IPS-18c (cell line): Measurements from ENCODE around the gene GTPBP8.
A peak's percentile ranks its signal among the peaks of the same experiment; 100 is the strongest.

Experiments used
- H3K4me3 ChIP-seq: 2 replicates; pipeline ENCODE4 v1.7.0; 2013; ENCODE audit warnings: low read depth, mild to moderate bottlenecking, low read length, moderate library complexity; ENCODE audit not compliant: insufficient read depth
- H3K9me3 ChIP-seq: one replicate; pipeline ENCODE4 v1.6.1; 2013; ENCODE audit warnings: mild to moderate bottlenecking, low read length, moderate library complexity; ENCODE audit not compliant: control insufficient read depth, insufficient read depth

The GTPBP8 gene

DNA sequence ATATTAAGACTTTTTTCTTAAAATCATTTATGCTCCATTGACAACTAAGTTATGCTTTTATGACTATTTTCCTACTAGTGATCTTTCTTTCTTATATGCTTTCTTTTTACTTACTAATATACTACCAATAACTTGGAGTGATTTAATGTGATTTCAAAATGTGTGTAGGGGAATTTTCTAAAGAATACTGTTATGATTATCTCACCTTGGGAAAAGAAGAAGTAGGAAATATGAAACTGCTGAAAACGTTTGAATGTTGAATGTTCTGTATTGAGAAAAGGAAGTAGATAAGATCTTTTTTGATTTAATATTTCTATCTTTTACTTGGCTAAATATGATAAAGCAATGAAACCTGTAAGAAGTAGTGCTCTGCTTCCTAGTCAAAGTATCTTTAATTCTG, 8.1 kb upstream of the GTPBP8 start:
- Histone ChIP-seq H3K4me3 (no peak overlapping the region), H3K9me3 (no peaks in the 10 kb centered on the region)

DNA sequence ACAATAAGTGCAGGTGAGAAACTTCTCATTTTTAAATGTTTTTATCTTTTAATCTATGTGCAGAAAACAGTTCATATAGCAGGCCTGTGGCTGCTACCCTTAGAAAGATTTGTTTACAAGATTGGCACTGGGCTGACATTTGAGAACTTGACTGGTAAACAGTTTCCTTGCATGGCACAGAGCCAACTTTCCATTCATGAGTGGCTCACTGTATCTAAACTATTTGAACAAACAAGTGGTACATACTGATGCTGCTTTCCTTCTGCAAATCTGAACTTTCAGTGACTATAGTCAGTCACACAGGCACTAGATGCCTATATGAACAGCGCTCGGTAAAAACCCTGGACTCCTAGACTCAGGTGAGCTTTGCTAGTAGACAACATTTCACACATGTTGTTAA, 6.3 kb upstream of the GTPBP8 start:
- H3K4me3 ChIP-seq, result no peak overlapping the region
- H3K9me3 ChIP-seq, result no peaks in the 10 kb centered on the region

DNA sequence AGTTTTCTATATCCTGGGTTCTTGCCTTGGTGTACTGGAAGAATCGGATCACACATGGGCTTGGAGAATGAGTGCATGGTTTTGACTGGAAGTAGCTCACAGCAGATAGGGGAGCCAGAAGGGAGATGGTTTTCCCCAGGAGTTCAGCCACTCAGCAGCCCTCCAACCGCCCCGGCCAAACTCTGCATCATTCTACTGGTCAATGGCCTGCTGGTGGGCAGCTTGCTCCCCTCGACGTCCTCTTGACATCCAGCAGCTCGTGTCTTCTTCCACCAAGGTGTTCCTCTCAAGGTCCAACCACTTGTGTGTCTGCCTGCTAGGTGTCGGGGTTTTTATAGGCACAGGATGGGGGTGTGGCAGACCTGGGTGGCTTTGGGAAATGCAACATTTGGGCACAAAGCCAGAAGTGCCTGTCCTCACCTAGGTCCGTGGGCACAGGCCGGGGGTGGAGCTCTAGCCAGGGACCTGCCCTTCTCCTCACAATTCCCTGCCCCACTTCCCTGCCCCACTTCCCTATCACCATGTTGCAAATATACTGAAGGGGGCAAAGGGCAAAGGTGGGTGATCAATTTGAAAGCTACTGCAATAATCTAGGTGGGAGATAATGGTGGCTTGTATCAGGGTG, 3.0 kb upstream of the GTPBP8 start:
- no peaks in the 10 kb centered on the region for H3K9me3 ChIP-seq
- no peak overlapping the region for H3K4me3 ChIP-seq

DNA sequence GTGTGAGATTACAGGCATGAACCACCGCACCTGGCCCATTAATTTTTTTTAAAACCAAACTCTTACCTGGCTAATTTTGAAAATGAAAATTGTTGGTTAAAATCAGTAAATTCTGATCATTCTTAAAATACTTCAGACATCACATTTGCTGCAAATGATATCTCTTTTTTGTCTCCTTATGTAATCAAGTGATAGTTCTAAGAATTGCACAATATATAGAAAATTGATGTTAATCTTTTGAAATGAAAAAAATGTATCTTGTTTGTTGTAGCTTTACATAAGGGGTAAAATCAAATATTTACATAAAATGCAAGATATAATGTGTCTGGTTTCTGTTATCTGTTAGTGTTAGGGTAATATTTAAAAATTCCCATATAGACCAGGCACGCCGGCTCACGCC, 5.0 kb downstream of the GTPBP8 start:
- Histone ChIP-seq H3K4me3 (no peak overlapping the region), H3K9me3 (no peaks in the 10 kb centered on the region)

DNA sequence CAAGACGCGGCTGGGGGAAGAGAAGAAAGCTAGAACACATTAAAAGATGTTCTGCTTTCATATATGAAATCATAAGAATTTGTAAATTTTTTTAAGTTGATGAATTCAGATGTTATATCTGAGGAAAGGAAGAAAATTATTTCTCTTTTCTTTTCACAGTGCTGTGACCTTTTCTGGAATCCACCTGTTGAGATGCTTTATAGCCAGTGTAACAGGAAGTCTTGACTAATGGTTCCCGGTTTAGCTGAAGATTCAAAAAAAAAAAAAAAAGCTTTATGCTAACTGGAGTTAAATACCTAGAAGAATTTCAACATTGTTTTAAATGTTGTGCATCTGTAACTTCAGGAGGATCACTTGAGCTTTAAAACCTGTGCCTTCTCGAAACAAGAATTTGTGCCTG, 9.9 kb downstream of the GTPBP8 start:
- Histone ChIP-seq H3K4me3 (no peak overlapping the region), H3K9me3 (no peaks in the 10 kb centered on the region)

DNA sequence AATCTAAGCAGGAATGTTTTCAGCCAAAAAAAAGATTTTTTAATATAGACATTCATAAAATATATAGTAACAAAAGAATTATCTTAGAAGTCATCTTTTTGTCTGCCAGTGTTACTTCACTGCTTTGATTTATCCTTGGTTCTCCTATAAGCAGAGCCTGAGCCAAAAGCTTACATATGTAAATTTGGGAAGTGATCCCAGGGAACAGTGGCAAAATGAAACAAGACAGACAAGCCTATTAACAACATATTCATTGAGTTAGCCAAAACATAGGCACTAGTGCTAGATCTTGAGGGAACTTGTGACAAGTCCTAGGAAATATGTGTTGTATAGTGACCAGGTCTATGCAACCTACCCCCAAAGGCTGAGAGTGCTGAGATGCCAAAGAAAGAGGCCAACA, 11.3 kb downstream of the GTPBP8 start:
- H3K4me3 ChIP-seq, result no peak overlapping the region
- H3K9me3 ChIP-seq, result no peaks in the 10 kb centered on the region

DNA sequence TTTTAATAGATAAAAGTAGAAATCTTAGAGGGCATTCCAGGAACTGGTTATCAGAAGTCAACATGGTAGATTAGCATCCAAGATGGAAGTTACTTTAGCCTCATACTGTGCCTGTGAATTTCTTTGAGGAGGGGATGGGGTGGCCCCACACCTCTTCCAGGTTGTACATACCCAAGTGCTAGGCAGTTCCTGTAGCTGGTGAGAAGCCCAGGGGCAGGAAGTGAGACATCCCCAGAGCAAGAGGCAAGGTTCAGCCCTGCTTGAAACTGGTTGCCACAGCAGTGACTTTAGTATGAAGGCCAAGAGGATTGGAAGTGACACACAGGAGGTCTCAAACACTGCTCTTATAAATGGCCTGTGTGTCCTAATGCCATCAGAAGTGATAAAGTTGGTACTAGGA, 11.9 kb downstream of the GTPBP8 start:
- Histone ChIP-seq H3K4me3 (no peak overlapping the region), H3K9me3 (no peaks in the 10 kb centered on the region)

DNA sequence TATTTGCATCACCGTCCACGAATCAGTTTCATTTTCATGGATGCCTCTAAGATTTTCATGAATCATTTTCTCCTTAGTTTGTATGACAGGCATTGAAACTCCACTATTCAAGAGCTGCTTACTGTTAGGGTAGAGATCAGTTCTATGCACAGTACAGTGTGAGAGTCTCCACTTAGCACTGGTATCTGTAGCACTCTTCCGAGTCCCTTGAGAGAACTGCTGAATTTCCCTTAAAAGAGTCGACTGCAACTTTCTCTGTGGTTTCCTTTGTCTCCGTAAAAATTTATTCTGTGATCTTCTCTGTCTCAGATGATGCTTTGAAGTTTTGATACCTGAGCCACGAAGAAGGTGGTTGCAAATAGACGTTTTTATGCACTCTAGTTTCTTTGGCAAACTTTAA, 14.8 kb downstream of the GTPBP8 start:
- Histone ChIP-seq H3K4me3 (no peak overlapping the region), H3K9me3 (no peaks in the 10 kb centered on the region)

DNA sequence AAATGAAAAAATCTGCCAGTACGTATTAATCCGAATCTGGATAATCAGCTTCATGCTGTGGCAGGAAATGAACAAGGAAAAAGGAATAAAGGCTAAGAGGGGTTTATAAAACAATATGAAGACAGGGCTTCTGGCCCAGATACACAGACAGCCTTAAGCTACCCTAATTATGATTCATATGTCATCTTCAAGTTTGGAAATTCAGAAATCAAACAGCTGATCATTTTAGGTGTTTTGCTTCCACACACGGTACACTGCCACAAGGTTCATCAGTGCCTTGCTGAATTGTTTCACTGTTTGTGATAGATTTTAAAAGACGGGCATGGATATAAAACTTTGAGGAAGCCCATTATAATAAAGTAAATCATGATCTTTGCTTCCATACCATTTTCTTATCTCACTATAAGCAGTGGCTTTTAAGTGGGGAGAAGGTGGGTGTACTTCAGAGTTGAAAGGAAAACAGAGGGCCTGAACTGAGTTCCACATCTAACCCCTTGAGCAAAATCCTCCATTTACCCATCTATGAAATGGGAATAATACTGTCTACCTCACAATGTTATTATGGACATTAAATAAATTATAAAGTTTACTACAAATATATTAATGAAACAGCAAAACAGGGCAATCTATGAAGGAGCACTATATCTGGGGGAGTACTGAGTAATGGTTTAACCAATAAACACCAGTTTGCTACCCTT, 15.7 kb downstream of the GTPBP8 start:
- Histone ChIP-seq H3K9me3 (no peaks in the 10 kb centered on the region), H3K4me3 (no peak overlapping the region)

DNA sequence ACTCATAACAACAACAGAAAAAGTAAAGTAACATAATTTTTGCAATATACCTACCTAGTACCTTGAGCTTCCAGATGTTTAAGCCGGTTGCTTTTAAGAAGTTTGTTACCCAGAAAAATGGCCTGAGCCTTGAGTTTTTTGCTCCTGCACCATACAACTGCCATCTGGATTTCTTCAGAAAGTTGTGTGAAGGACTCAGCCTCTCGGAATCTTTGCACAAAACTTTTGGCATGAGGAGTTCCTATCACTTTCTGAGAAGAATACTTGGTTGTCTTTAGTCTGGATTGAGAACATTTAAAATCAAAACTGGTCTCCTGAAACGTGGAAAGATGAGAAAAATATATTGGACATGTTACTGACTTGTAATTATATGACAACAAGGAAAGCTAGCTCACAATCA, 17.3 kb downstream of the GTPBP8 start:
- Histone ChIP-seq H3K9me3 (no peaks in the 10 kb centered on the region), H3K4me3 (no peak overlapping the region)

DNA sequence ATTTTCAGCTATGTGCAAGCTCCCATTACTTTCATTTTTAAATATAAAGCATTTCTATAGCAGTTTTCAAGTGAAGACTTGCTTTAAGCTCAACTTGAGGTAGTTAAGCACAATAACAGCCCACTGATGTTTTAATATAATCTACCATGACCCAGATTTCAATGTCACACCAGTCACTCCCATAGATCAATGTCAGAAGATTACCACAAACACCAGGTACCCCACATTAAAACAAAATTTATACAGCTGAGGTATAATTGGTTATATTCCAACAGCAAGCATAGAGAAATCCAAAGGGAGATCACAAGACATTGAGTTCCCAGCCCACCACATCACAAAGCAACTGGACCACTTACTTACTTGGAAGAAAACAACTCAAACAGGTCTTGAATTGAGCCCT, 22.8 kb downstream of the GTPBP8 start:
- H3K9me3 ChIP-seq, result no peaks in the 10 kb centered on the region
- H3K4me3 ChIP-seq, result no peak overlapping the region

DNA sequence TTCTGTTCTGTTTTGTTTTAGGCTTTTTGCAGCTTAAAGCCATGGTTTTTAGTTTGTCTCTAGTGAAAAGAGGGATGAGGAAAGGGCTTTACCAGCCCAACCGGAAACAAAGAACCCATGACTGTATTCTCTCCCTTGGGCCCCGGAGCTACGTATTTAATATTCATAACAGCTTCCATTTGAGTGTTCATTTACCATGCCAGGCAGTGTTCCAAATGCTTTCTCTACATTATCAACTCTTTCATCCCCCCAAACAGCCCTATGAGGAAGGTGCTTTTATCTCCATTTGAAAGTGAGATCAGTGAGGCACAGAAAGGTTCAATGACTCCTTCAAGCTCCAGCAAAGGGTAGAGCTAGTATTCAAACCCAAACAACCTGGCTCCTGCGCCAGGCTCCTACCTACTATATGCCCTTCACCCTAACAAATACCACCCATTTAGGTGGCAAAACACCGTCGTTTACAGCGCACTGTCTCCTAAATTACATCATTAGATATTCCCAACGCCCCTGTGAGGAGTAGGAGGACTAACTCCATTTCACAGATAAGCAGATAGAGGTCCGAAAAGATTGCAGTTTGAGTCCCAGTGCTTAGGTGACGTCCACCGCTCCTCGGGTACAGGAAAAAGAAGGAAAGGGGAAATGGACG, 27.9 kb downstream of the GTPBP8 start:
- Histone ChIP-seq H3K9me3 (no peaks in the 10 kb centered on the region), H3K4me3 (peak overlapping the region; percentile 85)

DNA sequence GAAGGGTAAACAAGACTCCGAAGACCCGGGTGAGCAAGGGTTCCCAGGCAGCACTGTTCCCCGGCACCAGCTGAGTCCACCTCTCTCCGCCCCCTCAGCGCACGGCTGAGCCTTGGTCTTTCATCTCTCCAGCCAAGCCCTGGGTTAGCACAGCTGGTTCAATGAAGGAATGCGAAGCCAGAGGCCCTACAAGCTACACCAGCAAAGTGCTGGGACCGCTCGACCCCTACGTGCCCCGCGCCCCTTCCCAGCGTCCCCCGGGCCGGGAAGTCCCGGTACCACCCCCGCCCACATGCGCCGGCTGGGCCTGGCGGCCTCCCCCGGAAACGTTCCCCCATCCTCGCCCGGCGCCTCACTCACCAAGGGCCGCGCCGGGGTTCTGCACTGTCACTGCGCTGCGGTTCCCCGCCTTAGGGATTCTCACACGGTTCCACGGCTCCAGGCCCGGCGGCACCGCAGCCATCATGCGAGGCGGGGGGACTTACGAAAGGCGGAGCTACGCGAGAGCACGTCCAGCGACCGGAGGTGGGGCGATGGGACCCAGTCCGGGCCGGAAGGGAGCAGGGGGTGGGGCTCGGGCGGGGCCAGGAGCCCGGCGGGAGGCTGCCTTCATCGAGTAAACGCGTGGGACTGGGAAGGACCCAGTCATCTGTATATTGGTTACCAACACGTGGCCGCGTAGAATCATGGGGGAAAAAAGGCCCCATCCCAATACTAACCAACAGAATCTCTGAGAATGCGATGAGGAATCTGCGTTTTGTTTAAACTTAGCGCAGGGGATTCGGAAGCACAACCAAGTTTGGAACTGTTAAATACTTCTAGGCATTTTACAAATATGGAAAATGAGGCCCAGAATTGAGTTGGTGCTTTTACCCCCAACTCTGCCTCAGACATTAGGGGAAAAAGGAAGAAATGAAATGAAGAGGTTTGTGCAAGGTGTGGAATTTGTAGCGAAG, 28.7 kb downstream of the GTPBP8 start:
- H3K9me3 ChIP-seq, result no peaks in the 10 kb centered on the region
- H3K4me3 ChIP-seq, result peak overlapping the region; percentile 85

DNA sequence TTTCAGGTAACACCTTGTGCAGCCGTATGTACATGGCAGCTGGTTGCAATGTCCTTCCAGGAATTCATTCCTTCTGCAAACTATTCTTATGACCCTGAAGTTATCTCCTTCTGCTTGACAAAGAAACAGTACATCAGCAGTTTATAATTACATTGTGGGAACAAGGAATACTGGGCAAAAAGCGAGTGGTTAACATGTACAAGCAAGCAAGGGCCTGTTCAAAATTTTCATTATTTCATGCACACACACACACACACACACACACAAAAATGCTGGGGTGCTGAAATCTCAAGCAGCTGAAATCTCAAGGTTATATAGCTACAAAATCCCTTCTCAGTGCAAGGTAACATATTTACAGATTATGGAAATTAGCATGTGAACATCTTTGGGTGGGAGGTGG, 30.7 kb downstream of the GTPBP8 start:
- Histone ChIP-seq H3K4me3 (no peak overlapping the region), H3K9me3 (no peaks in the 10 kb centered on the region)

DNA sequence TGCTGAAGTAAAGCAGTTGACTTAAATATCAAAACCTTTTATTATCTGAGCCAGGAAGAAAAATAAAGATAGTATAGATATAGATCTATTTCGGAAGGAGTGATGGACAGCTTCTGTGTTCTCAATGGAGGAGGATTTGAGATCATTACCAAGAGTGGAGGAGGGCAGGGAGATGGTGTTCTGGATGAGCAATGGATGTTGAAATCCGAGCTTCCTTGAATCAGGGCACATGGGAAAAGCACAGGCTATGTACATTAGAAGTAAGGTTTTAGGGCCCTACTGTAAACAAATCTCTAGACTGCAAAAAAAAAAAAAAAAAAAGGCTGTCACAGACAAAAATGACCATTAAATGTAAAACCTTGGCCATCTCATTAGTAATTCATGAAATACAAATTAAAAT, 43.2 kb downstream of the GTPBP8 start:
- H3K9me3 ChIP-seq, result peaks cover 2% of the 10 kb centered on the region
- H3K4me3 ChIP-seq, result no peak overlapping the region

DNA sequence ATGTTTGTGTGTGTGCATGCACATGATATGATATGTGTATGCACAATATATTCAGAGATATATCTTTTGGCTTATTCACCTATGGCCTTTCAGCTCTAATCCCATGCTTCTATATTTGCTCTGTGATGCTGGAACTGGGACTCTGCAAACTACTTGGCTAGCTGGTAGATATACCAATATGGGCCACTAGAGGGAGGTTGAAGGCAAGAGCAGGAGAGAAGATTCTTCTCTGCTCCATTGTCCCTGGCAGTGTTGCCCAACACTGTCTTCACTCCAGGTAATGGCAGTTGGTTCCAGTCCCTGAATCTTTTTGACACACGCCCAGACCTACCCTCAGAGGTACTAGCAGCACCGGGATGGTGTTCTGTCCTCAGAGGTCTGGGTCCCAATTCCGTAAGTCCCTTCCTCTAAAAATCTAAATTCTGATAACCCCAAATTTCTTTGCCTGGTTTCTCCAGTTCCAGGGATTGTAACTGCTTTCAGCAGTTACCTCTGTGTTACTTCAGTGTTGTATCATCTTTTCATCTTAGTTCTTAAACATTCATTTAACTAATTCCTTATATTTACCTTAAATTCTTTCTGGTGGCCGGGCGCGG, 44.7 kb downstream of the GTPBP8 start:
- no peak overlapping the region for H3K4me3 ChIP-seq

DNA sequence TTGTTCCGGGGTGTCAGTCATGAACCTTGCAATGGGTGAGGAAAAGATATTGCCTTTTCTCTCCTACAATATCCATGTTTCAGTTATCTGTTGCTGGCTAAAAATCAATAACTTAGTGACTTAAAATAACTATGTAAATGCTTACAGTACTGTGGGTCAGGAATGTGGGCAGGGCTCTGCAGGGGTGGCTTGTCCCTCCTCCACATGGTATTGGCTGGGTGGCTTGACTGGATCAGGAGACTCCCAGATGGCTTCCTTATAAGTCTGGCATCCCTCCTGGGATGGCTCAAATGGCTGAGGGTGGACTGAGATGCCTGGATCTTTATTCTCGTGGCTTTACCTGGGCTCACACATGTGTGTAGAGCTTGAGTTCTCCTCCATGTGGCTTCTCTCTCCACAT, 47.5 kb downstream of the GTPBP8 start:
- Histone ChIP-seq H3K4me3 (no peak overlapping the region), H3K9me3 (peaks cover 2% of the 10 kb centered on the region)

More for the DNA sequence above, 44.7 kb downstream of the GTPBP8 start:
- peaks cover 2% of the 10 kb centered on the region for H3K9me3 ChIP-seq
